Kidney glomerular epithelial cell (primary cell): ENCODE results near the gene CAPN12.

Experiments used
- DNase-seq: peaks from one replicate; lab custom pipeline; 2025; lab: John Stamatoyannopoulos, UW

The CAPN12 gene

DNA sequence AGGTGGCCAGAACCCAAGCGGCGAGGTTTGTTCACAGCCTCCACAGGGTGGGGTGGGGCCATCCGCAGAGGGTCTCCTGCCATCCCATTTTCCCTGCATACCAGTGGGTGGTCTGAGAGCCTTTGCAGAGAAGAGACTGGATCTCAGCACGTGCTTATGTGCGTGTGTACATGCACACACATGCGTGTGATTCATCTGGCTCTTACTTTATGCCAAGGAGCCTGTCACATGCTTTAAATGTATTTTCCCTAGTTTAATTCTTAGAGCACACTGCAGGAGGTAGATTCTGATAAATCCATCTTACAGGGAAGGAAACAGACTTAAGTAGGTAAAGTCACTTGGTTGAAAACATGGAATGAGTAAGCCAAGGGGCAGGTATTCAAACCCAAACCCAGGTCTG, 47.1 kb downstream of the CAPN12 start:
- DNase-seq, result no peak

DNA sequence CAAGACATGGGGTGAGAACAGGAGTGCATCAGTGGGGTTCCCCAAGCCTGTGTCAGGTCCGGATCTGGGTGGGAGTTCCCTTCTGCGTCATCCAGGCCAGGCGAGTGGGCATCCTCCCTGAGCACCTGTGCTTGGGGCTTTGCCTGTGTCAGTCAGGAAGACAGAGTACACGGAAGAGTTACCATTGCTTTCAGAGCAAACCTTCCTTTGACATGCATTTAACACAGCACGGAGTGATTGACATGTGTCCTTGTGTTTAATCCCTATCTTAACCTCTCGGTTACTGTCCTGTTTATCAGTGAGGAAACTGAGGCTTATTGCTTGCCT, 47.6 kb downstream of the CAPN12 start:
- DNase-seq, result no peak

DNA sequence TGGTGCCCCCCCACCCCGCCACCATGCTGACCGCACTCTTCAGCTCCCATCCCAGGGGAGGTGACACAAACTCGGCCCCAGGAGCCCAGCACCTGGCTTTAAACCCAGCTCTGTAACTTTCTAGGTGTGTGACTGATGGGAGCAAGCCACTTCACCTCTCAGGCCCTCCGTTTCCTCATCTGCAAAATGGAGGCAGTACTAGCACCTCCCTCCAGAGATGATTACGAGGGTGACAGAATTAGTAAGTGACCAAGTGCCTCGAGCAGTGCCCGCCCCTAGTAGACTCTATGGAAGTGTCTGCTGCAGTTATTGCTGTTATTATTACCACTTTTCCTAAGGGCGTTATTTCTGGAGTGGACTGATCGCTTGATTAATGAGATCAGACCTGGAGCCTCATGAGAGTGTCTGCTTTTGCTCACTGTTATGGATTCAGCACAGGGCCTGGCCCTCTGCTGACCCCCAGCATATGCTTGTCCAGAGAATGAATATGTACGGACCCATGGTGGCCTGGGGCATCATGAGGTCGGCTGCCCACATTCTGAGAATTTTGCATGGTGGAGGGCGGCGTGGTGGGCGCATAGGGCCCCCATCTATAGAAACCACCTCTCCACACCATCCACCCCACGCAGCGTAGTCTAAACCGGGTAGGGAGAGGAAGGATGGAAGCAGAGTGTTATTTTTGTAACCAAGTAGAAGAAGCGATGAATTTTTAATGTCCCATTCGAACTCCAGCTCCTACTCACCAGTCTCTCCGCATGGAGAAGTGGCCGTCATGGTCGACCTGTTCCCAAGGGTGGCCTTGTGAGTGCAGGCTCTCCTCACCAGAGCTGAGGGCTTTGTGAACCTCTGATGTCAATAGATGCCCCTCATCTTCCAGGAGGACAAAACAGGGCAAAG, 48.2 kb downstream of the CAPN12 start:
- DNase-seq, result no peak

DNA sequence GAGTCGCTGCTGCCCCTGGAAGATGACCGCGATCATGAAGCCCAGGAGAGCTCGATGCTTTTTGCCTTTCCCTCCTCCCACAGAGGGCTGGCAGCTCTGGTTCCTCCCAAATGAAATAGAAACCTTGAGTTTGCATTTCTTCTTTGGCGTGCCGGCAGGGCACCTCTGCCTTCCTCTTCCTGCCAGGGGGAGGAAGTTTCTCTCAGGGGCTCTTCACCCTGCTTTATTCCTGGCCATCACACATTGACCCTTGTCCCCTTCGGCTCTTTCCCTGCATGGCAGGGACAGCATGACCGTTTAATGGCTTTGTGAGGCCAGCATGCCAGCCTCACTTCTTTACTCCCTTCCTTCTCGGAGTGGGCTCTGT, 49.0 kb downstream of the CAPN12 start:
- no peak for DNase-seq

DNA sequence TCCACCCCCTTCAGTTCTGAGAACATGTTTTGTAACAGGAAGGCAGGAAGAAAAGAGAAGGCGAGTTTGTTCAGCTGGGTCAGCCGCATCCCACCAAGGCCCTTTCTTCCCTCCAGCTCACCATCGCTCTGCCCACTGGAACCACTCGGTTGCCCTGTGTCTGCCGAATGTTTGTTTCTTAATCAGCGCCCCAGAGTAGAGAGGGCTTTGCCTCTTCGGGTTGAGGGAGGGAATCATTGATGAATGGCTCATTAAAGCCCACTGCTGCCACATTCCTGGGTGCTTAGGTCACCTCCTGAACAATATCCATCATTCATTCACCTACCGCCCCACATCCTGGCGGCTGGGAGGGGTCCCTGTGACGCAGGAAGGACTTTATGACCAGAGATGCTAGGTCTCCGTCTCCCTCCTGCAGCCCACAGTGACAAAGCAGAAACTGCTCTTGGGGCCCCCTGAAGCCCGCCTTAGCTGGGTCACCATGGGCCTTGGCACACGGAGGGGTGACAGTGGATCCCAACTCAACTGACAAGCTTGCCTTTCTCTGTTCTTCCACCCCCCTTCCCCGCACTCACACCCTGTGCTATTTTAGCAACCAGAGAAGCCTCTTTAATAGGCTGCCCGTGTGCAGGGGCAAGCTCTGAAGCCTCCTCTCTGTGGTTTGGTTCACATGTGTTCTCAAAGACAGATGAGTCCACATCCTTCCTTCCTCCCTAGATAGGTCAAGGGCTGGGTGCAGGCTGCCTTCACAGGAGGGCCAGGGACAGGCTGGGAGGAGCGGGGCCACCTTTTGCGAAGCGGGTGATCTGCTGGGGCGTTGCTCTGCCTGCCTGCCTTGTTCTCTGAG, 50.7 kb downstream of the CAPN12 start:
- peak; percentile 96 for DNase-seq

DNA sequence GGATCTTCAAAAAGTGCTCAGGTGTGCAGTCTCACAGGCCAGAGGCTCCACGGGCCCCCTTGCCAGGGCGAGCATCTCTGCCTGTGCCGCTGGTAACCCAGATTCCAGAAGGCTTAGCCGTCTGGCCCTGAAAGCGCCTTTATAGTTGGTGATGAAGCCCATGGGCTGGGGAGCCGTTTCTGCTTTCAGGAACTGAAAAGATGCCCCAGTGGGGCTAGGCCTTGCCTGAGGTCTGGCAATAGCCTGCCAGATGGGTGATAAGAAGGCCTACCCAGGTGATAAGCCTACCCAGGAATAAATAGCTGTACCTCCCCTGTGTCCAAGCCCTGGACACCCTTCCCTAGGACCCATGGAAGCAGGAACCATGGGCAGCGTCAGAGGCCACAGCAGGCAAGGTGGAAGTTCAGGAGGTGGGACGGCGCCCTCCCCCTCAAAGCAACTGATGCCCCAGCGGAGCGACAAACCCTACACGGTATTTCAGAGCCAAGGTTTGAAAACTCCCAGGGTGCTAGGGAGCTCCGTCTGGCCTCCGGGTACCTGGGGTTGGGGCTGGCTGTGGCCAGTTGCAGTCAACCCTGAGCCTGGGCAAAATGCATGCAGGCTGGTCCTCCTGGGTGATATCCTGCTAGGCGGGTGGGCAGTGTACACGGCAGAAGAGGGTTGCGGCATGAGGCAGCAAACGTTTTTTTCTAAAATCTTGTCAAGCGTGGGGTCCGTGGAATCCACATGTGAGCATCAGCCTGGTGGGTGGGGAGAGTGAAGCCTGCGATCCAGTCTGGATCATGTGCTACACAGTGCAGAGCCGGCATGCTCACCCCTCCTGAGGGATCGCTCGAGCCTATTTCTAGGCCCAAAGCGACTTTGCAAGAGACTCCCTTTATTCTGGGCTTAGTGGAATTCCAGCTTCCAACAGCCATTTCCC, 51.6 kb downstream of the CAPN12 start:
- no peak for DNase-seq

DNA sequence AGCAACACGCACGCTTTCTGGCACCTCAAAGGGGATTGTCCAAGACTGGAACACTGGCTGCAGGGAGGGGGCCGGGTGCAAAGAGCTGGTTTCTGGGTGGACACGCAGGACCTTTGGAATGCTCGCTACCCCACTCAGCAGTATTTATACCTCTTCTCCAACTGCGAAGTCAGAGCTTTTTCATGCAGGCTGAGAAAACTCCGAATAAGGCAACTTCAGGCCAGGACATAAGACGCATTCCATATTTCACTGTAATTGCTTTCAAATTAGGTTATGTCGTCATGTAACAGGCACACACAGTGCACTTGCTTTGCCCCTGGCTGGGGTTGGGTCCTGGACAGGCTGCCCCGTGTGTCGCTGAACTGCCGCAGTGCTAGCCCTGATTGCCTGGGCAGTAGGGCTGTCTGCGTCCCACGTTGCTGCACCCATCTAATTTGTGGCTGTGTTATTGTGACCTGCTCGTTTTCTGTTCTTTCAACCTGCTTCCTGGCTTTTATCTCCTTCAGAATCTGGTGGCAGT, 52.3 kb downstream of the CAPN12 start:
- peak; percentile 89 for DNase-seq

DNA sequence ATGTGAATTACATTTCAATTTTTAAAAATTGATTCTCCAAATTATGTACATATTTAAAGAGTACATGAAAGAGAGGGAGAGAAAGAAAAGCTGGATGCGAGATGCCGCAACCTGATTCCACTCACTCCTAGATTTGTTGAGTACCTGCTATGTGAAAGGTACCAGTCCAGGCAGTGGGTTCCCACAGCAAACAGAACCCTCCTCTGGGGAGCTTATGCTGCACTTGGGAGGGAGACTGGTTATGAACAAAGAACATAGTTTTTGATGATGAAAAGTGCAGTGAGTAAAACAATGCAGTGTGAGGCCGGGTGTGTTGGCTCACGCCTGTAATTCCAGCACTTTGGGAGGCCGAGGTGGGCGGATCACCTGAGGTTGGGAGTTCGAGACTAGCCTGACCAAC, 53.4 kb downstream of the CAPN12 start:
- DNase-seq, result no peak

DNA sequence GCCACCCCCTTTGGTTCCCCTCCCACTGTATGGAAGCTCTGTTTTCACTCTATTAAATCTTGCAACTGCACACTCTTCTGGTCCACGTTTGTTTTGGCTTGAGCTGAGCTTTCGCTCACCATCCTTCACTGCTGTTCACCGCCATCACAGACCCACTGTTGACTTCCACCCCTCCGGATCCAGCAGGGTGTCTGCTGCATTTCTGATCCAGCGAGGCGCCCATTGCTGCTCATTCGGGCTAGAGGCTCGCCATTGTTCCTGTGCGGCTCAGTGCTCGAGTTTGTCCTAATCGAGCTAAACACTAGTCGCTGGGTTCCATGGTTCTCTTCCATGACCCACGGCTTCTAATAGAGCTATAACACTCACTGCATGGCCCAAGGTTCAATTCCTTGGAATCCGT, 54.1 kb downstream of the CAPN12 start:
- DNase-seq, result no peak

DNA sequence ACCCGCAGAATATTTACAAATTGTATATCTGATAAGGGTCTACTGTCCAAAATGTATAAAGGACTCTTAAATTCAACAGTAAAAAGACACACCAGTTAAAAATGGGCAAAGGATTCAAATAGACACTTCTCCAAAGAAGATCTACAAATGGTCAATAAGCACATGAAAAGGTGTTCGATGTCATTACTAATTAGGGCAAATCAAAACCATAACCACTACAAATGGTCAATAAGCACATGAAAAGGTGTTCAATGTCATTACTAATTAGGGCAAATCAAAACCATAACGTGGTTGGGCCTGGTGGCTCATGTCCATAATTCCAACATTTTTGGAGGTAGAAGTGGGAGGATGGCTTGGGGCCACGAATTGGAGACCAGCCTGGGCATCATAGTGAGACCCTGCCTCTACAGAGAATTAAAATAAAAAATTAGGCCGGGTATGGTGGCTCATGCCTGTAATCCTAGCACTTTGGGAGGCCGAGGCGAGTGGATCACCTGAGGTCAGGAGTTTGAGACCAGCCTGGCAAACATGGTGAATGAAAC, 56.4 kb downstream of the CAPN12 start:
- DNase-seq, result no peak

DNA sequence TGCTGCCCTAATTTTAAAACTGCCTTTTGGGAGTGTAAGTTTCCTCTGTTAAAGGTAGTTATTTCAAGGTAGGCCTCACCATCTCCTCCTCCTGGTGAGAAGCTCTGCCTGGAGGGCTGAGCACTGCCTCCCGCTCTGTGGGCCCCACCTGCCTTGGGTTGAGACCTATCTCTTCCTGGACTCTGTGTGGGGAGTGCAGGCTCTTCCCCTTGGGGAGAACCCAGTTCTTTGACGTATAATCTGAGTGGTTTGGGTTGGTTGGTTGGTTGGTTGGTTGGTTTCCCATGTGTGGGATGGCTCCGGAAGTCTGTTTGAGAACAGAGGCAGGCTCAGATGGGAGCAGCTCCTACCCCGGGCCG, 57.8 kb downstream of the CAPN12 start:
- DNase-seq, result no peak

DNA sequence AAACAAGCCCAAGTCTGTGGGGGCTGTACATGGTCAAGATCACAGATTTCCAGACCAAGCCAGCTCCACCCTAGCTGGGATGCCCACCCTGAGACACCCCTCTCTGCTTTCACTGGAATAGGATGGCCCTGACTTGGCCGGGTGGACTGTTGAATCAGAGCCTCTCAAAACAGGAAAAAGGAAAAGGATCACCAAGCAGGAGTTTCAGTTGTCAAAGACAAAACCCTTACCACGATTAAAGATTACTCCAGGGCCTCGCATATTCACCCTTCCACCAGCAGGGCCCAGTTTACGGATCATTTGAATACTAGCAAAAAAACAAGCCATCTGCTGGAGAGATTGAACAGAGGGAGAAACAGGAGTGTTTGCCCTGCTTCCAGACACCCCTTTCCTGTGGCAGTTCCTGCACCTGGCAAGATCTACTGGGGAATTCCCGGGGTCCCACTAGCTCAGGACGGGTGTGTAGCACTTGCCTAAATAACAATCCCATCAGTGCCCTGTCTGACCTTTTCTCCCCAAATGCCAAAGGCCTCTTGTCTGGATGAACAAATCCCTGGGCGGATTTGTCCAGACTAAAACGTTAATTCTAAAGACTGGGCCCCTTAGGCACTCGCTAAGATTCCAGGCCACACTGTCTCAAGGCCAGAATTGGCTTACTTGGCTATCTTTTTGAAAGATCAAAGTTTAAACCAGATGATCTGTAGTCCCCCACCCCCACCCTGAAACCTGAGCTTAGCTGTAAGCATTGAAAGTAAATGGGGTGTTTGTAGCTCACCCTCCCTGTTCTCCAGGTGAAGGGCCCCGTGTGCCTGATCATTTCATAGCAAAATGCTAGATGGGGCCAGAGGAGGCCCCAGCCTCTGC, 58.4 kb downstream of the CAPN12 start:
- peak; percentile 78 for DNase-seq

DNA sequence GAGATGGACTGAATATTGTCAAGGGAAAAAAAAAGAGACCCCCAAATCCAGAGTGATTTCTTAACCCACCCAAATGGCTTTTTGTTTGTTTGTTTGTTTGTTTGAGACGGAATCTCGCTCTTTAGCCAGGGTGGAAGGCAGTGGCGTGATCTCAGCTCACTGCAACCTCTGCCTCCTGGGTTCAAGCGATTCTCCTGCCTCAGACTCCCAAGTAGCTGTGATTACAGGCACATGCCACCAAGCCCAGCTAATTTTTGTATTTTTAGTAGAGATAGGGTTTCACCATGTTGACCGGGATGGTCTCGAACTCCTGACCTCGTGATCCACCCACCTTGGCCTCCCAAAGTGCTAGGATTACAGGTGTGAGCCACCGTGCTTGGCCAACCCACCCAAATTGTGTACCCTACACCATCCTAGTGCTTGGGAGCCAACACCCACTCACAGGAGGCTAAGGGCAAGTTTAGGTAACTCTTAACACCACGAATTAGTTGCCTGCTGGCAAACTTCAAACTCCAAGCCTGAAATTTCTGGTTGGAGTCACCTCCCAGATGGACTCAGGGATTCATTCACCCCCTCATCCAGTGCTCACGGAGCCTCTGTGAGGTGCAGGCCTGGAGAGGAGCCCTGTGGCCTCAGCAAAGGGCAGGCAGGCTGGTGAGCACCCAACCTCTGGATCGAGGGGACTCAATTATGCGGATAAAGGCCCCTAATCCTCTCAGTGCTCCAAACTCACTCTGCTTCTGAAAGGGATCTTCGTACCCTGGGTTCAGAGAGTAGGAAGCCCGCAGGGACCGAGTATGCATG, 59.2 kb downstream of the CAPN12 start:
- no peak for DNase-seq

DNA sequence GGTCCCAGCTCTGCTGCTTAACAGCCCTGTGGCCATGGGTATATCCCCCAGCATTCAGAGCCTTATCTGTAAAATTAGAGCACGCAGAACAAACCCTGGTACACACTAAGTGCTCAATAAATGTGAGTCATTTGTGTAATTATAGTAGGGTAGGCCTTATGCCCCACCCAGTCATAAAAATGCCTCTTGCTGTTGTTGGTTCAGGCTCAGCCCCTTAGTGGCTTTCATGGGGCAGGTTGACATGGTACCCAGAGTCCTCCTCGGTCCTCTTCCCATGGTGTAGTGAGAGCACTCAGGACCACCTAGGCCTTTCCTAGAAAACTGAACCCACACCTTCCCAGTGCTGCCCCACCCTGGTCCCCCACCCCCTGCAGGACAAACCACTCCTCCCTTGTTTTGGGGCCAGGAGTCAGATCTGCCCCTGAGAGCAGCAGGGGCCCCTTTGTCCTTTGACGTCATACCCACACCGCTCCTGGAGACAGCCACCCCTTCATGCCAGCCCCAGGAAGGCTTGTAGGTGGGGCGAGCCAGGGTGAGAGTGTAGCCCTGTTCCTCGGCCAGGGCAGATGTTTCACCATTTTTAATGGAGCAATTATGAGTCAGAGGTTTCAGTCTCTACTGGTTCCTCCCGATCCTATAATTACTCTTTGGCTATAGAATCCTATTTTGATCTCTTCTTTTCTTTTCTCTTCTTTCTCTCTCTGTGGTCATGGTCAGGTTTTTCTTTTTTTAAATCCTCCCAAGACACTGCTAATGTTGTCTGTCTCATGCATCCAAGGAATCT, 60.0 kb downstream of the CAPN12 start:
- peak; percentile 84 for DNase-seq

DNA sequence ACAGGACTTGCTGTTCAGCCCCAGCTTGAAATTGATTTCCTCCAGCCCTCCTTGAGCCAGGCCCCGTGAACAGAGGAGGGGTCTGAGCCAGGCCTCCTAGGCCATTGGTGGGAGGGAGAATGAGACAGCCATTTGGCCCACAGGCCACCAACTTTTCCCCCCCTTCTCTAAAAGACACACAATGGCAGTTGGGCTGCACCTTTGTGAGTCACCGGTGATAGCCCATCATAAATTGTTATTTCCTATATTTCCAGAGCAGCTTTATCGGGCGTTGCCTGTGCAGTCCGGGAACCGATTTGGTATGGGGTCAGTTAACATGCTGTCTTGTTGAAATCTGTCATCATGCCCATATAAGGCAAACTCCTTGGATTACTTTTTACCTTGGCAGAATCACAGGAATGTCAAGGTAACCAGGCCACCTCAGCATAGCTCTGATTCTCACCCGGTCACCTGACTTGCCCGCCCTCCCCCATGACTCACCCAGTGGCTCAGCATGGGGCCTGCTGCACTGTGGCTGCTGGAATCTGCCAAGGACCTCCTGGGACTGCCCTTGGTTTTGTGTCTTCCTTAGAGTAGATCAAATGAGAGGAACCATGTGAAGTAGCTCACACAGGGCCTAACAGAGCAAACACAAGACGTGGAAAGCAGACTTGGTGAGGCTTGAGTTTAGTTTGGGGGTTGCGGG, 60.7 kb downstream of the CAPN12 start:
- peak; percentile 100 for DNase-seq

DNA sequence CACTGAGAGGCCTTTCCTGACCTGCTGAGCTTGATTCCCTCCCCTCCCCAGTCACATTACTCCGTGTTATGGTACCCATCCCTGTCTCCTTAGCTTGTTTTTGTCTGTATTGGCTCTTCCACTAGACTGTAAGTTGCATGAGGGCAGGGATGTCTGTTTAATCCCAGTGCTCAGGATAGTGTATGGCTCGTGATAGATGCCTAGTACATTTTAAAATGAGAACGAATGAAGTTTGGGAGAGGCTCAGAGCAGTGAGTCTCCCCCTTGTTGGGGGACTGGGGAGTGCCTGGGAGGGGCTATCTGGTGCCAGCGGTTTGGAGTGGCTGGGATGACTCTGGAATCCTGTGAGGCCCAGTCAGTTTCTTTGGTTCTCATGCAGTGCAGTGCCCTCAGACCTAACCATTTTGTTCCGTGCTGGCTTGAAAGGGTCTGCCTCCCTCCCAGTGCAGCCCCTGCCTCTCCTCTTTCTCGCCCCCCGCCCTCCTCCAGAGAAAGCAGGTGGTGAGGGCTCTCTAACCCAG, 61.3 kb downstream of the CAPN12 start:
- DNase-seq, result no peak

DNA sequence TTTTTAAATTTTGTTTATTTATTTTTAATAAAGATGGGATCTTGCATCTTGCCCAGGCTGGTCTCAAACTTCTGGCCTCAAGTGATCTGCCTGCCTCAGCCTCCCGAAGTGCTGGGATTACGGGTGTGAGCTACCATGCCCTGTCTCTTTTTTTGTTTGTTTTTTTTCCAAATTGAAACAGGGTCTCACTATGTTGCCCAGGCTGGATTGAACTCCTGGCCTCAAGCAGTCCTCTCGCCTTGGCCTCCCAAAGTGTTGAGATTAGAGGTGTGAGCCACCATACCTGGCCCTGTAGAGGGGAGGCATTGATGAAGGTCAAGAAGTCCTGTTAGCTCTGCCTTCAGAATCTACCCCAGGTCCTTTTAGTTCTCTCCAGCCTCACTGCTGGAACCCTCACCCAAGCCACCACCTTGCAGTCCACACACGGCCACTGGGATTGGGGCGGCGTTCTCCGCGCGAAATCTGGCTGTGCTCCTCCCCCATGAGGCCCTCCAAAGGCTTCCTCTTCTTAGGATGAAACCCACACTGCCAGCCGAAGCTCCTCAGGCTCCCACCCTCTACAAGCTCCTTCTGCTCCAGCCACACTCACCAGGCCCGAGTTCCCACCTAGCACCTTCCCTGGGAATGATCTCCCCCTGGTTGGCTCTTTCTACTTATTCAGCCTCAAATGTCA, 61.9 kb downstream of the CAPN12 start:
- DNase-seq, result no peak
